Activated T-cell treated with anti-CD3 and anti-CD28 coated beads, Interleukin-2, amount 50 U/mL, for 72 hours (primary cell): Measurements from ENCODE around the gene TMEM178B. TPM values are rescaled to one million over a fixed set of nuclear protein-coding genes. Genes with fewer than 3 reads are reported as not detected.

Source experiments
- ATAC-seq, 2 donors: fragments of 150-1000 bp; cut with Tn5 transposase; replicated peaks in 1 of 2; 2 replicates each; pipeline ENCODE4 v1.10.0; 2021; ENCODE audit warnings: moderate library complexity in 2 of 2, mild to moderate bottlenecking in 1 of 2
- DNase-seq, 2 donors: peaks; one replicate each; pipeline ENCODE4 v3.0.0; 2021 to 2022; ENCODE audit warnings: mixed read lengths in 1 of 2
- H3K27ac Mint-ChIP-seq: one replicate; pipeline ENCODE4 v1.8.0; 2022; ENCODE audit warnings: mild to moderate bottlenecking, moderate library complexity, mixed read lengths
- H3K27me3 Mint-ChIP-seq: one replicate; pipeline ENCODE4 v1.8.0; 2022; ENCODE audit warnings: low read depth, mixed read lengths
- H3K36me3 Mint-ChIP-seq, 2 donors: one replicate each; pipeline ENCODE4 v1.8.0; 2022; ENCODE audit warnings: mixed read lengths in 2 of 2, mild to moderate bottlenecking in 1 of 2; ENCODE audit not compliant: insufficient read depth in 2 of 2
- H3K4me1 Mint-ChIP-seq: one replicate; pipeline ENCODE4 v1.8.0; 2022; ENCODE audit warnings: low read depth, mixed read lengths
- H3K4me3 Mint-ChIP-seq, 2 donors: one replicate each; pipeline ENCODE4 v1.8.0; 2022; ENCODE audit warnings: mild to moderate bottlenecking in 2 of 2, mixed read lengths in 2 of 2, moderate library complexity in 2 of 2
- H3K9me3 Mint-ChIP-seq, 2 donors: one replicate each; pipeline ENCODE4 v1.8.0; 2022; ENCODE audit warnings: mixed read lengths in 2 of 2
- total RNA-seq, 2 donors: library from RNA; stranded (reverse); gene quantifications; one replicate each; pipeline ENCODE4 v1.2.3, GENCODE V29; 2022

TMEM178B gene
- total RNA-seq, 2 donors from 2014 or later, result 1.0 to 1.4 TPM

- no peak for ATAC-seq
- H3K4me1 Mint-ChIP-seq, result peaks cover 5% of the 10 kb centered on the region
- H3K4me3 Mint-ChIP-seq, result no peak overlapping the region
- no peak for DNase-seq
- no peaks in the 10 kb centered on the region for H3K36me3 Mint-ChIP-seq
- H3K27ac Mint-ChIP-seq, result no peak overlapping the region
- H3K27me3 Mint-ChIP-seq, result peaks cover 36% of the 10 kb centered on the region
- no peaks in the 10 kb centered on the region for H3K9me3 Mint-ChIP-seq
These were observed 405.0 kb downstream of the TMEM178B start for GRCh38 chr7:141478845-141479244.

DNA sequence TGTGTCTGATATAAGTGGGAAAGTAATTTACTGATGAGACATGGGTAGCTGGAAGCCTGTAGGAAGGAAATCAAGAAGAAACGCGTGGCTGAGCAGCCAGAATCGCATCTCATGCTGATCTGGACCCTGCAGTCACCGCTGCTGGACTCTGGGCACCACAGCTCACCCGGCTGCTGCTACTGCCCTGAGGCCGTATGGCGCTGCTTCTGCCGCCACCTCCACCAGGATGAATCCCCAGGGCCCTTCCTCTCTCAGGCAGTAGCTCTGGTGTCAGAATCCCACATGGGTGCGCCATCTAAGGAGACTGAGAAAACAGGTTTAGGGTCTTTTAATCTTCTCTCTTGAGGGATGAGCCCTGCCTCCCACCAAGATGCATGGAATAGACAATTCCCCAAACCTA, 407.1 kb downstream of the TMEM178B start:
- peaks cover 26% of the 10 kb centered on the region for H3K27me3 Mint-ChIP-seq
- H3K4me1 Mint-ChIP-seq, result peaks cover 5% of the 10 kb centered on the region
- H3K36me3 Mint-ChIP-seq, result no peaks in the 10 kb centered on the region
- H3K9me3 Mint-ChIP-seq, result no peaks in the 10 kb centered on the region
- no peak overlapping the region for H3K27ac Mint-ChIP-seq
- no peak overlapping the region for H3K4me3 Mint-ChIP-seq
- DNase-seq, result no peak
- ATAC-seq, result no peak

- no peak for DNase-seq
- Mint-ChIP-seq H3K4me1 (peaks cover 5% of the 10 kb centered on the region), H3K27me3 (peaks cover 26% of the 10 kb centered on the region), H3K27ac (no peak overlapping the region), H3K36me3 (no peaks in the 10 kb centered on the region), H3K4me3 (no peak overlapping the region), H3K9me3 (no peaks in the 10 kb centered on the region)
- ATAC-seq, result no peak
These were observed 408.1 kb downstream of the TMEM178B start for GRCh38 chr7:141481971-141482370.

GRCh38 chr7:141483044-141483443, 409.2 kb downstream of the TMEM178B start:
- ATAC-seq (peak in 1 of 2 donors; percentile 75), DNase-seq (no peak)
- Mint-ChIP-seq H3K4me3 (no peak overlapping the region), H3K27me3 (peaks cover 20% of the 10 kb centered on the region), H3K27ac (no peak overlapping the region), H3K9me3 (no peaks in the 10 kb centered on the region), H3K36me3 (no peaks in the 10 kb centered on the region), H3K4me1 (peaks cover 5% of the 10 kb centered on the region)

DNA sequence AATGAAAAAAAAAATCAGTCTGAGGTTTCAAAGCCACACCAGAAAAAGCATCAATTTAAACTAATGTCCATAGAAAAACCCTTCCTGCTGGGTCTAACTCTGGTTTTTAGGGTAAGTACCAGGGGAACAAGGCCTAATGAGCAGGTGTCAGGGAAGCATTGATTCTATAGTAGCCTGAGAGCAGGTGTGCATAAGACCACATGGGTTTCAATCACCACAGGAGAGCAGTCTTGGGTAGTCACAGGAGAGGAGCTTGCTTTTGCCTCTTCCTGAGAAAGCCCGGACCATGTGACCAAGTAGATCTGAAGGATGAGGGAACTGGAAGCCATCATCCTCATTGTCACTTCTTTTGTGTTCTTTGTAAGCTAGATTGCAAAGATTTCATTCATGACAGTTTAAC, 411.0 kb downstream of the TMEM178B start:
- Mint-ChIP-seq H3K9me3 (no peaks in the 10 kb centered on the region), H3K27me3 (peaks cover 24% of the 10 kb centered on the region), H3K27ac (no peak overlapping the region), H3K4me1 (peaks cover 5% of the 10 kb centered on the region), H3K4me3 (no peak overlapping the region), H3K36me3 (no peaks in the 10 kb centered on the region)
- no peak for DNase-seq
- no peak for ATAC-seq

- Mint-ChIP-seq H3K4me3 (no peak overlapping the region), H3K36me3 (no peaks in the 10 kb centered on the region), H3K9me3 (no peaks in the 10 kb centered on the region), H3K27me3 (peaks cover 18% of the 10 kb centered on the region), H3K4me1 (peaks cover 5% of the 10 kb centered on the region), H3K27ac (no peak overlapping the region)
- DNase-seq (no peak), ATAC-seq (no peak)
These were observed 413.1 kb downstream of the TMEM178B start for GRCh38 chr7:141486959-141487358.

- Mint-ChIP-seq H3K27me3 (peaks cover 37% of the 10 kb centered on the region), H3K4me1 (peaks cover 6% of the 10 kb centered on the region), H3K9me3 (no peaks in the 10 kb centered on the region), H3K27ac (no peak overlapping the region), H3K36me3 (no peaks in the 10 kb centered on the region), H3K4me3 (no peak overlapping the region)
- DNase-seq, result no peak
- no peak for ATAC-seq
These were observed 416.6 kb downstream of the TMEM178B start for GRCh38 chr7:141490474-141490873.

DNA sequence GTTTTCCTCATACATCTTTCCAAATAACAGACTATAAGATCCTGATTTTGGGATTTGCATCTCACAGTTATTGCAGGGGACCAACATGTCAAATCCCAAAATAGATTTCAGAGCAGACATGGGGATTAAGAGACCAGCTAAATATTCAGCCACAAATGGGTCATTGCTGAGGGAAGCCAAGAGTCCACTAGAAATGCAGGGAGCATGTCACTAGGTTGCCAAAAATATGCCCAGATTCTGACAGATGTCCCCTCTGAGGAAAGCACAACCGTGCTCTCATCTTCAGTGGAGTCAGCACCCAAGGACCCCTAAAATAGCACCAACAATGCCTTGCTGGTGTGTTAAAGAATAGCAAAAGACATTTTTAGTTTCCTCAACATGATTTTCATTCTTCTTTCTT, 421.2 kb downstream of the TMEM178B start:
- H3K27me3 Mint-ChIP-seq, result peaks cover 29% of the 10 kb centered on the region
- H3K9me3 Mint-ChIP-seq, result no peaks in the 10 kb centered on the region
- no peak overlapping the region for H3K27ac Mint-ChIP-seq
- DNase-seq (no peak), ATAC-seq (no peak)
- no peak overlapping the region for H3K4me3 Mint-ChIP-seq
- H3K4me1 Mint-ChIP-seq, result peaks cover 6% of the 10 kb centered on the region
- no peaks in the 10 kb centered on the region for H3K36me3 Mint-ChIP-seq

GRCh38 chr7:141497391-141497790, 423.5 kb downstream of the TMEM178B start:
- Mint-ChIP-seq H3K4me3 (no peak overlapping the region), H3K27ac (no peak overlapping the region), H3K4me1 (peaks cover 6% of the 10 kb centered on the region), H3K27me3 (peaks cover 30% of the 10 kb centered on the region), H3K9me3 (no peaks in the 10 kb centered on the region), H3K36me3 (no peaks in the 10 kb centered on the region)
- ATAC-seq, result no peak
- DNase-seq, result no peak

DNA sequence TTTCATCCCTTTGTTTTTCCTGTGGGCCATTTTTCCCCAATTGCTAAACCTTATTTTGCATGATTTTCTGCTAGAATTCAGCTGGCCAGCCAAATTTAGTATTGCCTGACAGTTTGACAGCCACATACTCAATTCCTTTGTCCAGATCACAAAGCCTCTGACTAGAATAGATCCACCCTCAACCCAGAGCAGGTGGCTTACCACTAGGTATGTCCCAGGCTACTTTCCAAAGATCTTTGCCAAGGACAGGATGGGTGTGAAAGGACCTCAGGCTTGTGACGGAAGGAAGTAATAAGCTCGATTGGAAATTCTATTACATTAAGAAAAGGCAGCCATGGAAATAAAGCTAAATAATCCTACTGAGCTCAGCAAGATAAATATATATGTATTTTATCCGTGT, 426.7 kb downstream of the TMEM178B start:
- Mint-ChIP-seq H3K4me3 (no peak overlapping the region), H3K4me1 (no peaks in the 10 kb centered on the region), H3K27ac (no peak overlapping the region), H3K36me3 (no peaks in the 10 kb centered on the region), H3K27me3 (peaks cover 22% of the 10 kb centered on the region), H3K9me3 (no peaks in the 10 kb centered on the region)
- no peak for ATAC-seq
- DNase-seq, result no peak

- ATAC-seq (no peak), DNase-seq (no peak)
- no peak overlapping the region for H3K27ac Mint-ChIP-seq
- no peaks in the 10 kb centered on the region for H3K4me1 Mint-ChIP-seq
- H3K9me3 Mint-ChIP-seq, result no peaks in the 10 kb centered on the region
- H3K4me3 Mint-ChIP-seq, result no peak overlapping the region
- no peaks in the 10 kb centered on the region for H3K36me3 Mint-ChIP-seq
- peaks cover 22% of the 10 kb centered on the region for H3K27me3 Mint-ChIP-seq
These were observed 427.6 kb downstream of the TMEM178B start for GRCh38 chr7:141501451-141501850.

DNA sequence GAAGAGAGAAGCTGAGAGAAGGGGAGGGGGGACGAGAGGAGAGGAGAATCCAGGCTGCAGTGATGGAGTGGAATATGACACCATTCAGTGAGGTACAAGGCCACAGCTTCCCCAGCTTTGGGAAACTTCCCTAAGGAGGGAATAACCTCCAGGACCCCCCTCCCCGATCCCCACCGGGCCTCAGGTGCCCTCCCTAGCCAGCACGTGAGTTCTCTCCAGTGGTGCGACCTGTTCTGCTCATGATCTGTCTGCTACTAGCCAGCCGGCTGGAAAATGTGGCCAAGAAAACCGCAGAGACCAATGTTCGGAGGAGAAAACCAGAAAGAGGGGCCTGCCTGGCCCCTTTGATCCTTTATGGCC, 437.4 kb downstream of the TMEM178B start:
- H3K9me3 Mint-ChIP-seq, result peaks cover 2 to 4% of the 10 kb centered on the region in 2 donors
- no peak overlapping the region for H3K27ac Mint-ChIP-seq
- DNase-seq (peak; percentile 2), ATAC-seq (peak in 1 of 2 donors; percentile 8)
- H3K4me3 Mint-ChIP-seq, result peak overlapping the region; percentile 71 to 73
- peaks cover 15% of the 10 kb centered on the region for H3K4me1 Mint-ChIP-seq
- peaks cover 72% of the 10 kb centered on the region for H3K27me3 Mint-ChIP-seq
- peaks cover 6 to 11% of the 10 kb centered on the region in 2 donors for H3K36me3 Mint-ChIP-seq

GRCh38 chr7:141511676-141512396, 438.0 kb downstream of the TMEM178B start:
- ATAC-seq (peak; percentile 47 to 50), DNase-seq (peak; percentile 1 to 5)
- Mint-ChIP-seq H3K4me3 (peak overlapping the region; percentile 71 to 73), H3K4me1 (peaks cover 15% of the 10 kb centered on the region), H3K27me3 (peaks cover 76% of the 10 kb centered on the region), H3K27ac (no peak overlapping the region), H3K36me3 (peaks cover 6 to 11% of the 10 kb centered on the region in 2 donors), H3K9me3 (peaks cover 2 to 4% of the 10 kb centered on the region in 2 donors)

- Mint-ChIP-seq H3K27me3 (peaks cover 76% of the 10 kb centered on the region), H3K27ac (no peak overlapping the region), H3K9me3 (peaks cover 2 to 4% of the 10 kb centered on the region in 2 donors), H3K4me1 (peaks cover 15% of the 10 kb centered on the region), H3K4me3 (peak overlapping the region; percentile 71 to 73), H3K36me3 (peaks cover 6 to 11% of the 10 kb centered on the region in 2 donors)
- ATAC-seq (peak; percentile 63 to 82), DNase-seq (peak; percentile 3 to 14)
These were observed 438.7 kb downstream of the TMEM178B start for GRCh38 chr7:141512597-141512996.
